Right renal pelvis (tissue), 4 donors: ENCODE results near the gene RBMS3. TPM values are rescaled to one million over a fixed set of nuclear protein-coding genes. Genes with fewer than 3 reads are reported as not detected.
A peak's percentile ranks its signal among the peaks of the same experiment; 100 is the strongest.
"Not testable (repeated sequence)": the region's sequence is repeated elsewhere in the genome, so short reads cannot be mapped to it uniquely, and the experiment has no call there.

ENCODE experiments used
- DNase-seq, 4 donors: peaks; one replicate each; pipeline ENCODE4 v3.0.0-alpha.2; 2013; ENCODE audit warnings: low read depth in 4 of 4, low spot score in 3 of 4, missing footprints in 1 of 4
- polyA plus RNA-seq, 4 donors: library from polyadenylated mRNA; unstranded; fragments of 120-200 nt; gene quantifications; one replicate each; pipeline ENCODE4 v1.2.1, GENCODE V29; 2013; ENCODE audit not compliant: insufficient read length in 4 of 4

Gene RBMS3
- polyA plus RNA-seq, 4 donors: 10.3 to 15.0 (median 14.5) TPM

GRCh38 chr3:29514170-29514569, 233.3 kb downstream of the RBMS3 start:
- no peak for DNase-seq

- DNase-seq: no peak
Observed at GRCh38 chr3:29514912-29515311, 234.0 kb downstream of the RBMS3 start.

- DNase-seq: no peak
Observed at GRCh38 chr3:29515451-29515850, 234.6 kb downstream of the RBMS3 start.

GRCh38 chr3:29516164-29516563, 235.3 kb downstream of the RBMS3 start:
- DNase-seq: no peak

- DNase-seq: no peak
Observed at GRCh38 chr3:29520764-29521163, 239.9 kb downstream of the RBMS3 start.

DNA sequence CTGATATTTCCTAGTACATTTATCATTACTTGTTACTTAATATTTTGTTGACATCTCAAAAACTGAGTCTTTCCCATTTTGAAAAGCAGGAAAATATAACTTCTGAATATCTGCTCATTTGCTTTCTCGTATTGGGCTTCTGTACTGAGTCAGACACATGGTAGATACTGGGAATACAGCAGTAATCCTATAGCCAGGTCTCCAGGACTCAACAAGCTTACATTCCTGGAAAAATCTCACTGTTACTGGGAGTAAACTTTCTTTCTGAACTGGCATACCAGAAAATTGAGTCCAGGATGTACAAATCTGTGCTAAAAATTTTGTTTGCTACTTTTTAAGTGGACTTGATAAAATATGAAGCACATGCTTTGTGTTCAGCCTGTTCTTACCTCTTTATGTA, 240.4 kb downstream of the RBMS3 start:
- no peak for DNase-seq

GRCh38 chr3:29521751-29522150, 240.9 kb downstream of the RBMS3 start:
- no peak for DNase-seq

DNA sequence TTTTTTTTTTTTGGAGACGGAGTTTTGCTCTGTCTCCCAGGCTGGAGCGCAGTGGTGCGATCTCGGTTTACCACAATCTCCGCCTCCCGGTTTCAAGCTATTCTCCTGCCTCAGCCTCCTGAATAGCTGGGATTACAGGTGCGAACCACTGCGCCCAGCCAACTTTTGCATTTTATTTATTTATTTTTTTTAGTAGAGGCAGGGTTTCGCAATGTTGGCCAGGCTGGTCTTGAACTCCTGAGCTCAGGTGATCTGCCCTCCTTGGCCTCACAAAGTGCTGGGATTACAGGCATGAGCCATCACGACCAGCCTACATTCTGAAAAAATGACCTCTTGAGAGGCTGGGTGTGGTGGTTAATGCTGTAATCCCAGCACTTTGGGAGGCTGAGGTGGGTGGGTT, 243.6 kb downstream of the RBMS3 start:
- not testable (repeated sequence) for DNase-seq

GRCh38 chr3:29525254-29525881, 244.5 kb downstream of the RBMS3 start:
- peak in 3 of 4 donors; percentile 22 to 59 (median 40) for DNase-seq

GRCh38 chr3:29527246-29527645, 246.4 kb downstream of the RBMS3 start:
- DNase-seq: no peak

DNA sequence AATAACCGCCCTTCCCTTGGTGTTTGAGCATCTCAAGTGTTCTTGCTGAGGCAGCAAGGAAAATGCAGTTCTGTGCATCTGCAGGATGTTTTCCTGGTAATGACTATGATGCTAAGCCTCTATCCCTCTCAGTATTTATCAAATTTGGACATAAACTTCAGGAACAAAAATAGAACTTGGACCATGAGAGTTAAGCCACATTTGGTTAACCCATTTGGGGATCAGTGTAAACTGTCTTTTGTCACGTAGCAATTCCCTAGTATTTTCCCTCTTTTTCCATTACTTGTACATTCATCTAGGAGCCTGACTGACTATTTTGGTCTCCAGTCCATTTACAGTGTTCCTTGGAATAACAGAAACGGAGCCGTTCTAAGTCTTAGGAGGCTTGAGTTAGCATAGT, 250.8 kb downstream of the RBMS3 start:
- no peak for DNase-seq

DNA sequence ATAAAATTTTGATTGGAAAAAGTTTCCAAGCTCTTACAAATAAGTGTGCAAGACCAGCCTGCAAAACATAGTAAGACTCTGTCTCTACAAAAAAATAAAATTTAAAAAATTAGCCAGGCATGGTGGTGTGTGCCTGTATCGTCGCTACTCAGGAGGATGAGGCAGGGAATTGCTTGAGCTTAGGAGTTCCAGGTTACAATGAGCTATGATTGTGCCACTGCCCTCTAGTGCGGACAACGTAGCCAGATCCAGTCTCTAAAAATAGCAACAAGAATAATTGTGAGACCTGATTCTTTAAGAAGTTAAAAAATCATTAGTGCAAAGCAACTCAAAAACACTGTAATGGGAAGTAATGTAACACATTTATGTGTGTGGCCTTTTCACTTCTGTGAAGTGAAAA, 251.6 kb downstream of the RBMS3 start:
- no peak for DNase-seq

GRCh38 chr3:29534006-29534405, 253.1 kb downstream of the RBMS3 start:
- no peak for DNase-seq

DNA sequence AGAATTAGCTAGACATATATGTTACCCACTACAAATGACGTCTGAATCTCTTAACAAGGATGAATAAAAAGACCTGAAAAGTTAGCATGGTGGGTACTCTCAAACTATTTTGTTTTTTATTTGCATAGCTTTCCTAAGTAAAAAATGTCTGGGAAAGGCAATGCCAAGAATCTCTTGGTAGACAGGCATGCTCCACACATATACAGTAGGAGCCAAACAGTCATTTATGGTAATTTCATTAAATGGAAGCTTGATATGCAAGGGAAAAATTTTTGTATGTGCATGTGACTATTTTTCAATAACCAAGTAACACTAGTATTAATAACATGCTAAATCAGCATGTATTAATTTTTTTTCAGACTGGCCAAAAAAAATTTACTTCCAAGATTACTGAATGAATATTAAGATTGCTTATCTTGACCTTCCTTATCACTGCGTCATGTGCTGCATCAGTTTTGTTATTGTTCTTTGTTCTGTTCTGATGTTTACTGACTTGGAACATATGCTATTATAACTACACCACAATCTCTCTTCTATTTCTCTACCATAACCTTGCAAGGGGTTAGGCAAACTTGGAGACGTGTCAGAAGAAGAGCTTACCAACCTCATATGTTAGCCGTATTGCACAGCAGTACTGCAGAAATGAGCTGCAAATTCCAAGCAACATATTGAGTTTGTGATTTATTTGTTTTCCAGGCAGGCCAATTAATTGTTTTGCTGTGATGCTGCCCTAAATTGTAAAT, 255.3 kb downstream of the RBMS3 start:
- no peak for DNase-seq

DNA sequence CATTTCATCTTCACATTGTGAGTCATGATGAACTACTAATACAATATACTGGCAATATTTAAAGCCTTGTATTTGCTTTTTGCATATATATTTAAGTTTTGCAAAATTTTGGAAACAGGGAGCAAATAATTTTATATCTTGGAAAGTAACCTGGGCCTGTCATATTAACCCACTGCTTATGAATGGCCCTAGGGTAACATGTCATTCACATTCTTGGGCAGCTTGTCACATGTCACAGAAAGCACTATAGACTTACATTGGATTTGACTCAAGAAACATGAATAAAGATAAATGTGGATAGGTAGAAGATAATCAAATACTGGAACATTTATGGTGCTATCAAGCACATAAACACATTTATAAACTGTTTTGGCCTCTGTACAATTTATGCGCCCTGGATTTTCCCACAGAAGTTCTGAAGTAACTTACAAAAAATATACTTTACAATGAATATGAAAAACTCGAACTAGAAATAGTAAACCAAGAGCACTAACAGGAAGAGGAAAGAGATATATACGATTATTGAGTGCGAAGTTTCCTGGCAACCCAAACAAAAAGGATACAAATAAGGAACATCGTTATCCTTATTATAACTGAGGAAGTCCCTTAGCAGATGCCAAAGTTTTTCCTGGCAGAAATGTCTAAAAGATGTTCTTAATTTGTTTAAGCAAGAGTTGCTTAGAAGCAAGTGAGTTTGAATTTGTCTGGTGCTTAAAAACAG, 257.2 kb downstream of the RBMS3 start:
- no peak for DNase-seq

GRCh38 chr3:29538610-29538958, 257.7 kb downstream of the RBMS3 start:
- DNase-seq: no peak

DNA sequence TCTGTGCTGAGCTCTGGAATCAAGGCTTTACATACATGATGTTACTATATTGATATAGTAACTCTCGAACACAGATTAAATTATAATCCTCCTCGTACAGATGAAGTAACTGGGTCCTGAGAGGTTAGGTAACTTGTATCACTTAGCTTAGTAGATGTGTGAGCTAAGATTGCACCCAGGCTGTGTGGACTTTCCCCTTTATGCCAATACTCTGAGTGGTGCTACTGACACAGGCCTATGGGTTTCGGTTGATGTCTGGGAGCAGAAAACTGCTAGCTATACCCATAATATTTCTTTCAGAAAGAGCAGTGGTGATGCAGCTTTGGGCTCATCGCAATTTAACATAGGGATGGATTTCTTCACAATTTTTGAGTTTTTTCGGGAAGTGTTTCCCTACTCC, 259.7 kb downstream of the RBMS3 start:
- DNase-seq: no peak

GRCh38 chr3:29544701-29545363, 264.0 kb downstream of the RBMS3 start:
- no peak for DNase-seq

- DNase-seq: no peak
Observed at GRCh38 chr3:29545615-29546014, 264.7 kb downstream of the RBMS3 start.

- no peak for DNase-seq
Observed at GRCh38 chr3:29552051-29552450, 271.2 kb downstream of the RBMS3 start.

DNA sequence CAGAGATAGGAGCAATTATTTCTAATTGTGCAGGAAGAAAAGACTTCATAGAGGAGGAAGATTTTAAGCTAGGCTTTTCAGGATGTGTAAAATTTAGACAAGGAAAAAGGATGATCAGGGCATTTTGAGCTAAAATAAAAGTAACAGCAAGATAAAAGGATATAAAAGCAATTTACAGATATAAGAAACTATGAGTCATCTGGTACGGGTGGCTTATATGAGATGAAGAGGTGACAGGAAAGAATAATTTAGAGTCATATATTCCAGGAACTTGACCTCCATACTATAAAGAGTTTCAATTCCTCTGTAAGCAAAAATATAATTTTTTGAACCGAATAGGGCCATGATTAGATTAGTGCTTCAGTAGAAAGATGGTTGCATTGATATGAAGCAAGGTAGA, 273.7 kb downstream of the RBMS3 start:
- no peak for DNase-seq
